Stimulated activated CD8-positive, alpha-beta memory T cell treated with anti-CD3 and anti-CD28 coated beads, Interleukin-12 subunit alpha, Interleukin-12 subunit beta, amount 100 ng/mL, for 24 hours (primary cell): ENCODE data around the gene WDR88.
"Not testable (repeated sequence)": the region's sequence is repeated elsewhere in the genome, so short reads cannot be mapped to it uniquely, and the experiment has no call there.

ENCODE experiments used
- DNase-seq: peaks from one replicate; pipeline ENCODE4 v3.0.0-alpha.2; 2020; ENCODE audit errors: extremely low read depth

The WDR88 gene

GRCh38 chr19:33211794-33212435, 80.0 kb downstream of the WDR88 start:
- DNase-seq, result no peak

- DNase-seq, result no peak
Measured at GRCh38 chr19:33212436-33213172, 80.7 kb downstream of the WDR88 start.

GRCh38 chr19:33214596-33214995, 82.7 kb downstream of the WDR88 start:
- DNase-seq, result no peak

- DNase-seq, result no peak
Measured at GRCh38 chr19:33215438-33216197, 83.7 kb downstream of the WDR88 start.

- no peak for DNase-seq
Measured at GRCh38 chr19:33216198-33216830, 84.4 kb downstream of the WDR88 start.

GRCh38 chr19:33217881-33218280, 86.0 kb downstream of the WDR88 start:
- DNase-seq, result no peak

GRCh38 chr19:33219261-33219815, 87.4 kb downstream of the WDR88 start:
- DNase-seq, result no peak

- DNase-seq, result no peak
Measured at GRCh38 chr19:33220115-33220514, 88.2 kb downstream of the WDR88 start.

GRCh38 chr19:33220735-33221134, 88.8 kb downstream of the WDR88 start:
- no peak for DNase-seq

- DNase-seq, result no peak
Measured at GRCh38 chr19:33221638-33222037, 89.7 kb downstream of the WDR88 start.

- DNase-seq, result not testable (repeated sequence)
Measured at GRCh38 chr19:33222255-33222654, 90.3 kb downstream of the WDR88 start.

GRCh38 chr19:33224694-33225457, 93.0 kb downstream of the WDR88 start:
- DNase-seq, result no peak
